Calu3 (cell line): Measurements from ENCODE around the gene CD14. TPM values are rescaled to one million over a fixed set of nuclear protein-coding genes. Genes with fewer than 3 reads are reported as not detected.

Experiments used
- BruUV-seq: library from RNA; stranded (reverse); fragments of 400-500 nt; replicated peaks from 2 replicates; lab custom pipeline; 2021; lab: Mats Ljungman, UMichigan
- CTCF ChIA-PET: fragments of 300-600 bp; sonication (Branson Sonifier 250); formaldehyde crosslinking; loops from one replicate; lab custom pipeline; 2022; ENCODE audit warnings: antibody characterized with exemption; lab: Charles Lee
- DNase-seq: peaks from one replicate; pipeline ENCODE4 v3.0.0; 2022
- H3K27ac Mint-ChIP-seq: one replicate; pipeline ENCODE4 v1.8.0; 2022; ENCODE audit warnings: mixed read lengths; ENCODE audit not compliant: unreplicated experiment
- H3K27me3 Mint-ChIP-seq: one replicate; pipeline ENCODE4 v1.8.0; 2022; ENCODE audit warnings: mixed read lengths; ENCODE audit not compliant: unreplicated experiment
- H3K36me3 Mint-ChIP-seq: one replicate; pipeline ENCODE4 v1.8.0; 2022; ENCODE audit warnings: mild to moderate bottlenecking, moderate library complexity, mixed read lengths; ENCODE audit not compliant: insufficient read depth, unreplicated experiment
- H3K4me1 Mint-ChIP-seq: one replicate; pipeline ENCODE4 v1.8.0; 2022; ENCODE audit warnings: mild to moderate bottlenecking, low read depth, mixed read lengths; ENCODE audit not compliant: unreplicated experiment
- H3K4me3 Mint-ChIP-seq: one replicate; pipeline ENCODE4 v1.8.0; 2022; ENCODE audit warnings: mild to moderate bottlenecking, low read depth, moderate library complexity, mixed read lengths; ENCODE audit not compliant: unreplicated experiment
- H3K9me3 Mint-ChIP-seq: one replicate; pipeline ENCODE4 v1.8.0; 2022; ENCODE audit warnings: low read depth, mixed read lengths; ENCODE audit not compliant: unreplicated experiment
- intact Hi-C: fragments of 100-400 bp; cut with micrococcal nuclease; formaldehyde crosslinking; loops from one replicate; pipeline ENCODE4 v1.10.0; 2022; ENCODE audit not compliant: unreplicated experiment
- microRNA-seq: library from miRNA; unstranded; fragments of <30 nt; microRNA quantifications from one replicate; pipeline ENCODE4 v1.2.0, GENCODE V29; 2022
- total RNA-seq: library from RNA; stranded (reverse); gene quantifications from 2 replicates; pipeline ENCODE4 v1.2.3, GENCODE V29; 2022
- TF ChIP-seq, protein P1 (sequence below): fragments of 200-600 bp; IDR thresholded peaks from one replicate; pipeline ENCODE4 v1.8.0; 2022; ENCODE audit warnings: antibody characterized with exemption; ENCODE audit not compliant: unreplicated experiment

CD14 gene
- total RNA-seq, 1 experiment from 2014 or later, result 1.1 TPM

DNA sequence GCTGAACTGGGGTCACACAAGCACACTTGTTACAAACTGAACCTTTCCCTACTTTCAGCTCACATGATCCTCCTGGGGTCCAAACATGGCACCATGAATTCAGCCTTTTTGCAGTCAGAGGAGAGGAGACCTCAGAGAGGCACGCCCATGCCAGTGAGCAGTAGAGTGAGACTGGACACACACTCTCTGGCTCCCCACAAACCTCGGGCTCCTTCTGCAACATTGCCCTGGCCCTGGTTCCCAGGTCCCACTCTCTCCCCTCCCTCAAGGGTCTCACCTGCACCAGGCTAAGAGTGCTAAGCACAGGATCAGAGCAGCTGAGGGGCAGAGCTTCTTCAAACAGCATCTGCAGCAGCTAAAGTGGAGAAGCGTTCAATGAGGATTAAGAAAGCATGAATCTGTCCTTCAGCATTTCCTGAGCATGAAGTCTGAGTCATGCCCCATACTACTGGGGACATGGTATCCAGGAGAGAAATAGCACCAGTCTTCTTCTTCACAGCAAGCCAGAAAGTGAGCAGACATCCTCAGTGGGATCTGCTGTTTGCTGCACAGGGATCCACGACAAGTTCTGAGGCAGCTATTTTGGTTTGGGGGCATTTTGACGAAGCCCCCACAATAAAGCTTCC, 41.1 kb downstream of the CD14 start:
- Mint-ChIP-seq H3K9me3 (no peaks in the 10 kb centered on the region), H3K27me3 (no peaks in the 10 kb centered on the region), H3K27ac (no peak overlapping the region), H3K4me3 (no peak overlapping the region), H3K4me1 (peaks cover 15% of the 10 kb centered on the region), H3K36me3 (no peaks in the 10 kb centered on the region)
- TF ChIP-seq, protein P1, sequence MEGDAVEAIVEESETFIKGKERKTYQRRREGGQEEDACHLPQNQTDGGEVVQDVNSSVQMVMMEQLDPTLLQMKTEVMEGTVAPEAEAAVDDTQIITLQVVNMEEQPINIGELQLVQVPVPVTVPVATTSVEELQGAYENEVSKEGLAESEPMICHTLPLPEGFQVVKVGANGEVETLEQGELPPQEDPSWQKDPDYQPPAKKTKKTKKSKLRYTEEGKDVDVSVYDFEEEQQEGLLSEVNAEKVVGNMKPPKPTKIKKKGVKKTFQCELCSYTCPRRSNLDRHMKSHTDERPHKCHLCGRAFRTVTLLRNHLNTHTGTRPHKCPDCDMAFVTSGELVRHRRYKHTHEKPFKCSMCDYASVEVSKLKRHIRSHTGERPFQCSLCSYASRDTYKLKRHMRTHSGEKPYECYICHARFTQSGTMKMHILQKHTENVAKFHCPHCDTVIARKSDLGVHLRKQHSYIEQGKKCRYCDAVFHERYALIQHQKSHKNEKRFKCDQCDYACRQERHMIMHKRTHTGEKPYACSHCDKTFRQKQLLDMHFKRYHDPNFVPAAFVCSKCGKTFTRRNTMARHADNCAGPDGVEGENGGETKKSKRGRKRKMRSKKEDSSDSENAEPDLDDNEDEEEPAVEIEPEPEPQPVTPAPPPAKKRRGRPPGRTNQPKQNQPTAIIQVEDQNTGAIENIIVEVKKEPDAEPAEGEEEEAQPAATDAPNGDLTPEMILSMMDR, result no peak
- intact Hi-C loops, result no loop called here
- BruUV-seq, result no TSS peak
- CTCF ChIA-PET, result interaction anchor here (0.6 to 0.9 kb wide), 2 partner anchors 18 to 78 kb away, joined by 3 to 4 read pairs; no protein-coding TSS in a partner anchor
- DNase-seq, result no peak

GRCh38 chr5:140590861-140591260, 42.1 kb downstream of the CD14 start:
- Mint-ChIP-seq H3K27me3 (no peaks in the 10 kb centered on the region), H3K4me1 (peaks cover 12% of the 10 kb centered on the region), H3K27ac (no peak overlapping the region), H3K4me3 (no peak overlapping the region), H3K9me3 (no peaks in the 10 kb centered on the region), H3K36me3 (no peaks in the 10 kb centered on the region)
- CTCF ChIA-PET, result no interaction called here
- TF ChIP-seq, protein P1, result no peak
- intact Hi-C loops, result no loop called here
- no TSS peak for BruUV-seq
- DNase-seq, result no peak

DNA sequence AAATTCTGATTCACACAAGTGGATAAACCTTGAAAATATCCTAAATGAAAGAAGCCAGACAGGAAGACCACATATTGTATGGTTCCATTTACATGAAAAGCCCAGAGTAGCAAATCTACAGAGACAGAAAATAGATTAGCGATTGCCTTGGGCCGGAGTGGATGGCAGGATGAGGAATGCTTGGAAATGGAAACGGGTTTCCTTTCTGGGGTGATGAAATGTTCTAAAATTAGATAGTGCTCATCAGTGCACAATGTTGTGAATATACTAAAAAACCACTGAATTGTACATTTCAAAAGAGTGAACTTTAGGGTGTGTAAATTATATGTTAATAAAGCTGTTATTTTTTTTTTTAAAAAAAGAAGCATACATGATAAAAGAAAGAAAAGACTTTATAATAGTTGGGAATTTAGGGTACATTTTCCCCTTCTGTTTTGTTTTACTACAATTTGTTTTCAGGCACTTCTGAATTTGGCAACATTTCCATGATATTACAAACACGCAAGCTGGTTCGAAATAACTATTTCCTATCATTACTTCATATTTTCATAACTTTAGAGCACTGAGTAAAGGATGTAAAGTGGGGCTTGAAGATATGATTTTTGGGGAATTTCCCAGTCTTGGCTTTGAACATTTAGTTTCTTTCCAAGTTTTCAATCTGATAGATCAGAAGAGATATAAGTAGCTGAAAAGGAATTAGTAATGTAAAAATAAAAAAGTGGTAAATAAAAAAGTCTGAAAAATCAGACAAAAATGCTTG, 44.5 kb downstream of the CD14 start:
- Mint-ChIP-seq H3K27ac (no peak overlapping the region), H3K27me3 (no peaks in the 10 kb centered on the region), H3K9me3 (no peaks in the 10 kb centered on the region), H3K4me1 (no peaks in the 10 kb centered on the region), H3K4me3 (no peak overlapping the region), H3K36me3 (no peaks in the 10 kb centered on the region)
- DNase-seq, result no peak
- TF ChIP-seq, protein P1, result no peak
- no TSS peak for BruUV-seq
- CTCF ChIA-PET, result interaction anchor here (0.6 kb wide), 1 partner anchor 245 kb away, joined by 5 read pairs; no protein-coding TSS in a partner anchor
- intact Hi-C loops, result no loop called here

GRCh38 chr5:140587495-140587894, 45.5 kb downstream of the CD14 start:
- CTCF ChIA-PET, result no interaction called here
- no TSS peak for BruUV-seq
- Mint-ChIP-seq H3K27ac (no peak overlapping the region), H3K4me3 (no peak overlapping the region), H3K27me3 (no peaks in the 10 kb centered on the region), H3K36me3 (no peaks in the 10 kb centered on the region), H3K9me3 (no peaks in the 10 kb centered on the region), H3K4me1 (no peaks in the 10 kb centered on the region)
- TF ChIP-seq, protein P1, result no peak
- intact Hi-C loops, result no loop called here
- DNase-seq, result no peak

Small RNAs within 50 kb of the gene (microRNA-seq; reads per million reads assigned to microRNA genes)
- gene MIR3655, result not detected

Other genes starting within 250 kb of the CD14 start
- 160 and 167 TPM in 2 replicates for gene ANKHD1, start 231.3 kb downstream of the CD14 start, total RNA-seq
- 14.1 and 18.8 TPM in 2 replicates for gene EIF4EBP3, start 85.5 kb downstream of the CD14 start, total RNA-seq
- gene SRA1, start 75.7 kb downstream of the CD14 start, total RNA-seq, result 29.5 and 33.0 TPM in 2 replicates
- 15.1 and 15.7 TPM in 2 replicates for gene APBB3, start 68.6 kb downstream of the CD14 start, total RNA-seq
- 80.6 and 93.6 TPM in 2 replicates for gene SLC35A4, start 68.3 kb downstream of the CD14 start, total RNA-seq
- gene TMCO6, start 6.3 kb upstream of the CD14 start, total RNA-seq, result 28.5 and 30.9 TPM in 2 replicates
- 71.3 and 71.4 TPM in 2 replicates for gene NDUFA2, start 14.5 kb upstream of the CD14 start, total RNA-seq
- gene IK, start 14.7 kb upstream of the CD14 start, total RNA-seq, result 115 and 130 TPM in 2 replicates
- 54.2 and 59.8 TPM in 2 replicates for gene WDR55, start 31.7 kb upstream of the CD14 start, total RNA-seq
- 2.8 and 2.9 TPM in 2 replicates for gene DND1, start 40.4 kb upstream of the CD14 start, total RNA-seq
- gene HARS1, start 58.2 kb upstream of the CD14 start, total RNA-seq, result 75.8 and 79.9 TPM in 2 replicates
- gene HARS2, start 58.3 kb upstream of the CD14 start, total RNA-seq, result 45.1 TPM in 2 replicates
- gene ZMAT2, start 67.3 kb upstream of the CD14 start, total RNA-seq, result 75.9 and 83.3 TPM in 2 replicates
- 0.73 and 0.83 TPM in 2 replicates for gene PCDHA1, start 153.0 kb upstream of the CD14 start, total RNA-seq
- 0.12 and 0.19 TPM in 2 replicates for gene PCDHA2, start 161.7 kb upstream of the CD14 start, total RNA-seq
- 0.10 and 0.31 TPM in 2 replicates for gene PCDHA3, start 167.9 kb upstream of the CD14 start, total RNA-seq
- gene PCDHA4, start 173.9 kb upstream of the CD14 start, total RNA-seq, result 4.8 and 5.8 TPM in 2 replicates
- gene PCDHA5, start 188.4 kb upstream of the CD14 start, total RNA-seq, result 0.81 and 1.5 TPM in 2 replicates
- gene PCDHA6, start 194.8 kb upstream of the CD14 start, total RNA-seq, result 0.66 and 1.2 TPM in 2 replicates
- 0.95 and 1.2 TPM in 2 replicates for gene PCDHA7, start 201.1 kb upstream of the CD14 start, total RNA-seq
- gene PCDHA8, start 208.0 kb upstream of the CD14 start, total RNA-seq, result 1.1 and 1.3 TPM in 2 replicates
- gene PCDHA9, start 215.2 kb upstream of the CD14 start, total RNA-seq, result 0.59 and 0.66 TPM in 2 replicates
- 0.78 and 0.91 TPM in 2 replicates for gene PCDHA10, start 222.7 kb upstream of the CD14 start, total RNA-seq
- 0.64 and 1.3 TPM in 2 replicates for gene PCDHA11, start 235.8 kb upstream of the CD14 start, total RNA-seq
- gene PCDHA12, start 242.1 kb upstream of the CD14 start, total RNA-seq, result 0.64 and 0.78 TPM in 2 replicates
- gene PCDHA13, start 248.9 kb upstream of the CD14 start, total RNA-seq, result 2.0 and 2.3 TPM in 2 replicates